Muscle layer of colon (tissue), 2 donors: ENCODE data around the gene CDC42EP4.

Experiments
- H3K27ac ChIP-seq: one replicate; pipeline ENCODE4 v1.7.0; 2013; ENCODE audit warnings: low read depth, mild to moderate bottlenecking, low read length, moderate library complexity
- H3K27me3 ChIP-seq, 2 donors: one replicate each; pipeline ENCODE4 v1.7.0; 2013; ENCODE audit warnings: low read length in 2 of 2, mild to moderate bottlenecking in 2 of 2; ENCODE audit not compliant: insufficient read depth in 2 of 2, control insufficient read depth in 1 of 2
- H3K36me3 ChIP-seq: one replicate; pipeline ENCODE4 v1.7.0; 2013; ENCODE audit warnings: mild to moderate bottlenecking, low read length; ENCODE audit not compliant: insufficient read depth
- H3K4me1 ChIP-seq: one replicate; pipeline ENCODE4 v1.7.0; 2013; ENCODE audit warnings: mild to moderate bottlenecking, low read length; ENCODE audit not compliant: insufficient read depth
- H3K4me3 ChIP-seq, 2 donors: one replicate each; pipeline ENCODE4 v1.7.0; 2013; ENCODE audit warnings: low read length in 2 of 2, low read depth in 1 of 2, mild to moderate bottlenecking in 1 of 2, moderate library complexity in 1 of 2
- H3K9ac ChIP-seq: one replicate; pipeline ENCODE4 v1.7.0; 2013; ENCODE audit warnings: low read length
- H3K9me3 ChIP-seq: one replicate; pipeline ENCODE4 v1.7.0; 2013; ENCODE audit warnings: mild to moderate bottlenecking, low read length
- donor health status: abdominal sarcoma.
- donor health status: Adenocarcinoma of cecum.

The CDC42EP4 gene, protein sequence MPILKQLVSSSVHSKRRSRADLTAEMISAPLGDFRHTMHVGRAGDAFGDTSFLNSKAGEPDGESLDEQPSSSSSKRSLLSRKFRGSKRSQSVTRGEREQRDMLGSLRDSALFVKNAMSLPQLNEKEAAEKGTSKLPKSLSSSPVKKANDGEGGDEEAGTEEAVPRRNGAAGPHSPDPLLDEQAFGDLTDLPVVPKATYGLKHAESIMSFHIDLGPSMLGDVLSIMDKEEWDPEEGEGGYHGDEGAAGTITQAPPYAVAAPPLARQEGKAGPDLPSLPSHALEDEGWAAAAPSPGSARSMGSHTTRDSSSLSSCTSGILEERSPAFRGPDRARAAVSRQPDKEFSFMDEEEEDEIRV

DNA sequence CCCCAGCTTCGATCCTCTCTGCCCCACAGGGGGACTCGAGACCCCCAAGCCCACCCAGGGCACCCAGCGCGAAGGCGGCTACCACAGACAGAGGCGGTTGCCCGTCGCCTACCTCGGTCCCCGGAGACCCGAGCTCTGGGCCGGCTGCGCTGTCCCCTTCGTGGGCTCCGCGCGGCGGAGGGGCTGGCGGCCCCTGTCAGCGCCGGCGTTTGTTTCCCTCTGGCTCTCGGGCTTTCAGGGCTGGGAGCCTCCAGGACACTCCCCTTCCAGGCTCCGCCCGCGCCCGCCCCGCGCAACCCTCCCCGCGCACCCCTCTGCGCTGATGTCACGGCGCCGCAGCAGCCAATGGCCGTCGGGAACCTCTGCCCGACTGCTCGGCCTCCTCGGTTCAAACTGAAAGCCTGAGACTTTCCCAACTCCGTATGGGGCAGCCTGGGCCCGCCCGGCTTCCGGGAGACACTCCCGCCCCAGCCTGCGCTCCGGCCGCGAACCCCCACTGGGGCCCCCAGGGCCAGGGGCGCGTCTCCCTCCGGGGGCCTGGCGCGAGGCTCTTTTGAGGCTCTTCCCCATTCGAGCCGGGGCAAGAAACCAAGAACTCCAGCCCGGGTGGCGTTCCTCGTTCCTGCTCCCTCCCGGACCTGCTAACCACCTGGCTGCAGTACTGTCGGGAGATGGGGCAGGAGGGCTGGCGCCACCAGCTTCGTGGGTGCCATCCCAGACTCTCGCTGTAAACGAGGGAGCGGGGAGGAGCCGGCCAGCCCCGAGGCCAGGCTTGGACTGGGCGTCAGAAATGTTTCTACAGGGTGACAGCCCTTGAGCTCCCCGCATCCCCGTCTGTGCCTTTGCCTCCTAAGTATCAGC is at the start of gene CDC42EP4:
TSS of gene CDC42EP4 (minus strand) at position 221 of the 861 bp plus-strand sequence. CDS start 25,501 bp downstream, outside the sequence.
- Histone ChIP-seq H3K9ac (peak within 1 kb of the TSS; percentile 98), H3K9me3 (no peaks in the 10 kb centered on the region), H3K27ac (peak within 1 kb of the TSS; percentile 100), H3K4me1 (peaks cover 36% of the 10 kb centered on the region), H3K4me3 (peak within 1 kb of the TSS; percentile 81 to 100), H3K36me3 (peaks cover 1% of the 10 kb centered on the region), H3K27me3 (no peaks in the 10 kb centered on the region)

DNA sequence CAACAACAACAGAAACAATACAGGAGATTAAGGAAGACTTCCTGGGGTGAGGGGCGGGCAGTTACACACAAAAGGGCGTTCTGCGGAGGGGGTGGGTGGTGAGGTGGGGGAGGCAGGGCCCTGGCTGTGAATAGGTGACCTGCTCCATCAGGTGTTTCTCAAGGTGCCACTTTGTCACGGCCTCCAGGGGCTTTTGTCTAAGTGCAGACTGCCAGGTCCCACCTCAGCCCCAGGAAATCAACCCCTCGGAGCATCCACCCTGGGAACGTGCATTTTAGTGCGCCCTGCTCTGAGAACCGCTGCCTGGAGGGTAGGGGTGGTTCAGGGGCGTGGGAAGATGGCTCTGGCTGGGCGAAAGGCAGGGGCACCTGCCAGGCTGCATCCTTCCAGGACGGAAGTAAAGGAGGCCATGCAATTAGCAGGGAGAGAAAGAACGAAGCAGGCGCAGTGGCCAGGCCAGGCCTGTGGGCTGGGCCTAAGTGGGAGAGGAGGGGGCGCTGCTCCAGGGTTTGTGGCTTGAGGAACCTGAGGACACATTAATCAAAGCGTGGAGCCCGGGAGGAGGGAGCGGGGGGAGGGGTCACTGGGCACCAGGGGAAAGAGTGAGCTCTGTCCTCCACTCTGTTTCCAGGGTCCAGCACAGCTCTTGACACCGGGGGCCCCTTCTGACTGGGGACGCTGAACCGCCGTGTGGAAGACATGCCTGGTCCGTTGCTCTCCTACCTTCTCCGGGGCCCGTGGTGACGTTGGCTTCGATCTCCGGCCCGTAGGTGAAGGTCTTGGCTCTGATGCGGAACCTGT is 49.4 kb upstream of the CDC42EP4 start:
- no peak overlapping the region for H3K27ac ChIP-seq
- no peaks in the 10 kb centered on the region for H3K27me3 ChIP-seq
- H3K9me3 ChIP-seq, result no peaks in the 10 kb centered on the region
- H3K9ac ChIP-seq, result no peak overlapping the region
- H3K4me1 ChIP-seq, result peaks cover 44% of the 10 kb centered on the region
- H3K36me3 ChIP-seq, result no peaks in the 10 kb centered on the region
- no peak overlapping the region for H3K4me3 ChIP-seq

- no peak overlapping the region for H3K27ac ChIP-seq
- no peaks in the 10 kb centered on the region for H3K9me3 ChIP-seq
- H3K4me1 ChIP-seq, result peaks cover 44% of the 10 kb centered on the region
- no peaks in the 10 kb centered on the region for H3K27me3 ChIP-seq
- H3K4me3 ChIP-seq, result no peak overlapping the region
- H3K9ac ChIP-seq, result no peak overlapping the region
- H3K36me3 ChIP-seq, result no peaks in the 10 kb centered on the region
These were observed 48.2 kb upstream of the CDC42EP4 start for GRCh38 chr17:73359987-73360410.

- no peaks in the 10 kb centered on the region for H3K27me3 ChIP-seq
- H3K36me3 ChIP-seq, result no peaks in the 10 kb centered on the region
- H3K9ac ChIP-seq, result no peak overlapping the region
- no peaks in the 10 kb centered on the region for H3K9me3 ChIP-seq
- no peak overlapping the region for H3K27ac ChIP-seq
- no peak overlapping the region for H3K4me3 ChIP-seq
- peaks cover 43% of the 10 kb centered on the region for H3K4me1 ChIP-seq
These were observed 47.6 kb upstream of the CDC42EP4 start for GRCh38 chr17:73359352-73359751.

DNA sequence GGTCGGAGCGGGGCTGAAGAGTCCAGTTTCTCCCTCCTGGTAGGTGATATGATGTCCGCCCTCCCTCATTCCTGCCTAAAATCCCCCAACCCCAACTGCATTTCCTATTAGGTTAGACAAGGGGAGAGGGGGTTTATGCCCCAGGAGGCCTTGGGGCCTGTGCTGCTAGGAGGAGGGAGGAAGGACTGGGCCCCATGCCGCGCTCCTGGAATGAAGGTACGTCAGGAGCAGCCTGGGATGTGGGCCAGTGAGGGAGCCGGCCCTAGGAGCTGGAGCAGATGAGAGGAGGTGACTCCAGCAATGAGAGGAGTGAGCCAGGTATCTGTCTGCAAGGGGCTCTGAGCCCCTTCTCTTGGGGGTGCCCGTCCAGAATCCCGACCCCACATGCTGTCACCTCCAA is 46.9 kb upstream of the CDC42EP4 start:
- Histone ChIP-seq H3K36me3 (no peaks in the 10 kb centered on the region), H3K4me1 (peaks cover 43% of the 10 kb centered on the region), H3K9me3 (no peaks in the 10 kb centered on the region), H3K27ac (peak overlapping the region; percentile 49), H3K4me3 (no peak overlapping the region), H3K9ac (peak overlapping the region; percentile 19), H3K27me3 (no peaks in the 10 kb centered on the region)

- Histone ChIP-seq H3K9me3 (no peaks in the 10 kb centered on the region), H3K9ac (no peak overlapping the region), H3K4me3 (no peak overlapping the region), H3K27me3 (no peaks in the 10 kb centered on the region), H3K4me1 (peaks cover 43% of the 10 kb centered on the region), H3K27ac (peak overlapping the region; percentile 90), H3K36me3 (no peaks in the 10 kb centered on the region)
These were observed 46.2 kb upstream of the CDC42EP4 start for GRCh38 chr17:73357981-73358380.

- Histone ChIP-seq H3K4me3 (no peak overlapping the region), H3K9ac (no peak overlapping the region), H3K27me3 (no peaks in the 10 kb centered on the region), H3K27ac (peak overlapping the region; percentile 90), H3K36me3 (no peaks in the 10 kb centered on the region), H3K9me3 (no peaks in the 10 kb centered on the region), H3K4me1 (peaks cover 43% of the 10 kb centered on the region)
These were observed 45.5 kb upstream of the CDC42EP4 start for GRCh38 chr17:73357318-73357717.

DNA sequence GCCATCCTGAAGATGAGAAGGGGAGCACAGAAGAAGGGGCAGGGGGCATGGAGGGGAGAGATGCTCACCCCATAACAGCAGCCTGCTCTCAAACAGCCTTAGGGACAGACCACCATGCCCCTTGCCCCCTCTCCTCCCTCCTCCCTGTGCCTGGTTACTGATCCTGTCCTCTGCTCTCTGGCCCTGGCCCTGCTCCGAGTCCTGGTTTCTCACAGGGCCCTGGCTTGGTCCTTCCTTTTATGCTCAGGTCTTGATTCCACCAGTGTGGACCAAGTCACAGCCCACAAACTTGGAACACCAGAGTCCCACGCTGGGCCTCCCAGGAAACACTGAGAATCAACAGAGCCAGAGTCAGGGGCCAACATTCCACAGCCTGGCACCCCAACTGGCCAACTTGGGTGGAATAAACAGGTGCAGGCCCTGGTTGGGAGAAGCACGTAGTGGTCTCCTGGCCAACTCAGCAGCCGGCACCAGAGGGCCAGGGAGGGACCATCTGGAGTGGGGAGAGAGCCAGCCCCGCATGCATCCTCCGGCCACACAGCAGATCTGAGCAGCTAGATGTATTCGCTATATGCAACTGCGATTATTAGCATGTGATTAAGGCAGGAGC is 44.9 kb upstream of the CDC42EP4 start:
- H3K9me3 ChIP-seq, result no peaks in the 10 kb centered on the region
- H3K27ac ChIP-seq, result peak overlapping the region; percentile 90
- H3K27me3 ChIP-seq, result no peaks in the 10 kb centered on the region
- H3K4me1 ChIP-seq, result peaks cover 43% of the 10 kb centered on the region
- peak overlapping the region; percentile 25 for H3K9ac ChIP-seq
- peak overlapping the region in 1 of 2 donors; percentile 13 for H3K4me3 ChIP-seq
- H3K36me3 ChIP-seq, result no peaks in the 10 kb centered on the region

- Histone ChIP-seq H3K27ac (no peak overlapping the region), H3K4me3 (no peak overlapping the region), H3K4me1 (peaks cover 47% of the 10 kb centered on the region), H3K9me3 (no peaks in the 10 kb centered on the region), H3K9ac (no peak overlapping the region), H3K36me3 (no peaks in the 10 kb centered on the region), H3K27me3 (no peaks in the 10 kb centered on the region)
These were observed 42.9 kb upstream of the CDC42EP4 start for GRCh38 chr17:73354423-73355284.

GRCh38 chr17:73352261-73352660 is 40.5 kb upstream of the CDC42EP4 start:
- Histone ChIP-seq H3K9me3 (no peaks in the 10 kb centered on the region), H3K36me3 (no peaks in the 10 kb centered on the region), H3K27me3 (no peaks in the 10 kb centered on the region), H3K9ac (no peak overlapping the region), H3K4me3 (no peak overlapping the region), H3K27ac (no peak overlapping the region), H3K4me1 (peaks cover 49% of the 10 kb centered on the region)
